Non-pigmented ciliary epithelial cell (primary cell): ENCODE measurements around the gene OSBPL9.
"Not testable (repeated sequence)": the region's sequence is repeated elsewhere in the genome, so short reads cannot be mapped to it uniquely, and the experiment has no call there.

ENCODE experiments used
- DNase-seq: peaks from one replicate; pipeline ENCODE4 v3.0.0-alpha.2; 2010; ENCODE audit warnings: low read depth

OSBPL9 gene

GRCh38 chr1:51664421-51665240 is 47.7 kb downstream of the OSBPL9 start:
- DNase-seq, result no peak

- DNase-seq, result peak; percentile 56
Observed at GRCh38 chr1:51666478-51666877, 49.6 kb downstream of the OSBPL9 start.

- DNase-seq, result no peak
Observed at GRCh38 chr1:51667561-51667960, 50.7 kb downstream of the OSBPL9 start.

GRCh38 chr1:51669272-51669671 is 52.4 kb downstream of the OSBPL9 start:
- no peak for DNase-seq

- no peak for DNase-seq
Observed at GRCh38 chr1:51669816-51670215, 52.9 kb downstream of the OSBPL9 start.

GRCh38 chr1:51671527-51672325 is 54.8 kb downstream of the OSBPL9 start:
- peak; percentile 71 for DNase-seq

GRCh38 chr1:51673279-51673678 is 56.4 kb downstream of the OSBPL9 start:
- DNase-seq, result no peak

- no peak for DNase-seq
Observed at GRCh38 chr1:51675177-51675780, 58.4 kb downstream of the OSBPL9 start.

GRCh38 chr1:51679435-51679834 is 62.5 kb downstream of the OSBPL9 start:
- no peak for DNase-seq

GRCh38 chr1:51684776-51685175 is 67.9 kb downstream of the OSBPL9 start:
- no peak for DNase-seq

GRCh38 chr1:51686450-51686849 is 69.6 kb downstream of the OSBPL9 start:
- no peak for DNase-seq

- no peak for DNase-seq
Observed at GRCh38 chr1:51689075-51689440, 72.2 kb downstream of the OSBPL9 start.

- no peak for DNase-seq
Observed at GRCh38 chr1:51689643-51690042, 72.8 kb downstream of the OSBPL9 start.

GRCh38 chr1:51690285-51690961 is 73.5 kb downstream of the OSBPL9 start:
- DNase-seq, result peak; percentile 49

- no peak for DNase-seq
Observed at GRCh38 chr1:51691920-51692319, 75.0 kb downstream of the OSBPL9 start.

GRCh38 chr1:51693419-51694155 is 76.7 kb downstream of the OSBPL9 start:
- no peak for DNase-seq

GRCh38 chr1:51697166-51697565 is 80.3 kb downstream of the OSBPL9 start:
- peak; percentile 34 for DNase-seq

GRCh38 chr1:51699391-51699790 is 82.5 kb downstream of the OSBPL9 start:
- no peak for DNase-seq

GRCh38 chr1:51701782-51702181 is 84.9 kb downstream of the OSBPL9 start:
- not testable (repeated sequence) for DNase-seq

- not testable (repeated sequence) for DNase-seq
Observed at GRCh38 chr1:51702220-51702619, 85.3 kb downstream of the OSBPL9 start.

GRCh38 chr1:51705035-51705434 is 88.1 kb downstream of the OSBPL9 start:
- DNase-seq, result no peak
